Small intestine (tissue), 7 donors: ENCODE measurements around the gene HTN1. TPM values are rescaled to one million over a fixed set of nuclear protein-coding genes. Genes with fewer than 3 reads are reported as not detected.
A peak's percentile ranks its signal among the peaks of the same experiment; 100 is the strongest.
"Not testable (repeated sequence)": the region's sequence is repeated elsewhere in the genome, so short reads cannot be mapped to it uniquely, and the experiment has no call there.

Source experiments
- DNase-seq, 2 donors: peaks; one replicate each; pipeline versions ENCODE4 v3.0.0 to v3.0.0-alpha.2; 2013
- FAIRE-seq: peaks from 2 replicates; lab custom pipeline; 2012; peaks lifted over from hg19 to GRCh38; lab: Jason Lieb, UNC
- H3K27ac ChIP-seq, 3 donors: one replicate each; pipeline ENCODE4 v1.5.1; 2013; ENCODE audit warnings: low read length in 2 of 3, mild to moderate bottlenecking in 2 of 3, control low read depth in 1 of 3, inconsistent platforms in 1 of 3, low read depth in 1 of 3, moderate library complexity in 1 of 3
- H3K27me3 ChIP-seq, 3 donors: one replicate each; pipeline ENCODE4 v1.6.1; 2013; ENCODE audit warnings: low read length in 3 of 3, inconsistent platforms in 1 of 3; ENCODE audit not compliant: control insufficient read depth in 3 of 3, insufficient read depth in 3 of 3
- H3K36me3 ChIP-seq, 3 donors: one replicate each; pipeline ENCODE4 v1.6.1; 2013; ENCODE audit warnings: low read length in 3 of 3, inconsistent platforms in 1 of 3, low read depth in 1 of 3, mild to moderate bottlenecking in 1 of 3, moderate library complexity in 1 of 3; ENCODE audit not compliant: control insufficient read depth in 3 of 3, insufficient read depth in 2 of 3
- H3K4me1 ChIP-seq, 3 donors: one replicate each; pipeline ENCODE4 v1.6.1; 2013; ENCODE audit warnings: low read length in 2 of 3, inconsistent platforms in 1 of 3, low read depth in 1 of 3, mild to moderate bottlenecking in 1 of 3, moderate library complexity in 1 of 3; ENCODE audit not compliant: control insufficient read depth in 3 of 3, insufficient read depth in 2 of 3
- H3K4me3 ChIP-seq, 3 donors: one replicate each; pipeline ENCODE4 v1.5.1; 2013; ENCODE audit warnings: low read length in 3 of 3, control low read depth in 1 of 3, inconsistent platforms in 1 of 3, low read depth in 1 of 3, mild to moderate bottlenecking in 1 of 3, moderate library complexity in 1 of 3
- H3K9me3 ChIP-seq, 2 donors: one replicate each; pipeline ENCODE4 v1.6.1; 2013; ENCODE audit warnings: low read depth in 1 of 2, low read length in 1 of 2; ENCODE audit not compliant: control insufficient read depth in 2 of 2, insufficient read depth in 1 of 2
- WGBS, 3 donors: extraction: QIAGEN DNeasy Blood & Tissue Kit; methylation state at CpG; one replicate each; pipeline ENCODE4 v1.1.7; 2013; 5-methylcytosine and 5-hydroxymethylcytosine counted together
- polyA plus RNA-seq, 4 donors: library from polyadenylated mRNA; stranded (reverse) in 3 of 4; unstranded in 1 of 4; fragments of 200-250 nt in 3 of 4; fragments of 120-200 nt in 1 of 4; gene quantifications; one replicate each; pipeline versions ENCODE4 v1.2.1 to v1.2.3, GENCODE V29; 2013
- donor health status: healthy with polysubstance abuse.
- donor health status: control.
- donor health status: control.
- donor health status: Bipolar disorder and iron deficiency.
- donor health status: healthy.

HTN1 gene
- polyA plus RNA-seq, 4 donors, result not detected

GRCh38 chr4:70039928-70040327 lies 10.3 kb upstream of the HTN1 start:
- H3K36me3 ChIP-seq, H3K27ac ChIP-seq, H3K4me1 ChIP-seq, H3K4me3 ChIP-seq, FAIRE-seq, H3K27me3 ChIP-seq, DNase-seq: not testable (repeated sequence)
- peaks cover 0 to 10% of the 10 kb centered on the region in 2 donors for H3K9me3 ChIP-seq

- Histone ChIP-seq H3K9me3 (peaks cover 0 to 10% of the 10 kb centered on the region in 2 donors), H3K27ac (no peak overlapping the region), H3K4me1 (no peaks in the 10 kb centered on the region), H3K27me3 (no peaks in the 10 kb centered on the region), H3K4me3 (no peak overlapping the region), H3K36me3 (no peaks in the 10 kb centered on the region)
- 83 to 91% (median 88%) methylated on average over 7 of the region's 7 CpGs for WGBS, 3 donors
- FAIRE-seq, result no peak
- no peak for DNase-seq
These were observed 8.5 kb upstream of the HTN1 start for GRCh38 chr4:70041652-70042286.

GRCh38 chr4:70056534-70056933 lies 6.3 kb downstream of the HTN1 start:
- WGBS, 3 donors, result 42 to 73% (median 54%) methylated on average over 1 of the region's 1 CpG
- H3K27ac ChIP-seq, H3K27me3 ChIP-seq, H3K4me3 ChIP-seq, FAIRE-seq, H3K4me1 ChIP-seq, H3K9me3 ChIP-seq, H3K36me3 ChIP-seq, DNase-seq: not testable (repeated sequence)

- Histone ChIP-seq H3K9me3 (no peaks in the 10 kb centered on the region), H3K36me3 (no peaks in the 10 kb centered on the region), H3K27me3 (no peaks in the 10 kb centered on the region), H3K27ac (no peak overlapping the region), H3K4me1 (no peaks in the 10 kb centered on the region), H3K4me3 (no peak overlapping the region)
- no peak for DNase-seq
- no peak for FAIRE-seq
- 78 to 88% (median 86%) methylated on average over 1 of the region's 1 CpG for WGBS, 3 donors
These were observed 7.4 kb downstream of the HTN1 start for GRCh38 chr4:70057651-70058050.

- no peaks in the 10 kb centered on the region for H3K4me1 ChIP-seq
- H3K27ac ChIP-seq, result no peak overlapping the region
- DNase-seq (no peak), FAIRE-seq (no peak)
- H3K9me3 ChIP-seq, result no peaks in the 10 kb centered on the region
- H3K4me3 ChIP-seq, result no peak overlapping the region
- H3K27me3 ChIP-seq, result no peaks in the 10 kb centered on the region
- no peaks in the 10 kb centered on the region for H3K36me3 ChIP-seq
These were observed 8.9 kb downstream of the HTN1 start for GRCh38 chr4:70059149-70059548.

GRCh38 chr4:70062000-70062399 lies 11.8 kb downstream of the HTN1 start:
- Histone ChIP-seq H3K4me3 (no peak overlapping the region), H3K9me3 (no peaks in the 10 kb centered on the region), H3K36me3 (no peaks in the 10 kb centered on the region), H3K27me3 (no peaks in the 10 kb centered on the region), H3K27ac (no peak overlapping the region), H3K4me1 (no peaks in the 10 kb centered on the region)
- DNase-seq (no peak), FAIRE-seq (no peak)
- 35 to 58% (median 58%) methylated on average over 1 of the region's 1 CpG for WGBS, 3 donors

- Histone ChIP-seq H3K4me3 (no peak overlapping the region), H3K27me3 (no peaks in the 10 kb centered on the region), H3K9me3 (peaks cover 0 to 3% of the 10 kb centered on the region in 2 donors), H3K27ac (no peak overlapping the region), H3K4me1 (no peaks in the 10 kb centered on the region), H3K36me3 (no peaks in the 10 kb centered on the region)
- no peak for FAIRE-seq
- WGBS, 3 donors, result 14 to 51% (median 32%) methylated on average over 1 of the region's 1 CpG
- peak in 1 of 2 donors; percentile 20 for DNase-seq
These were observed 30.0 kb downstream of the HTN1 start for GRCh38 chr4:70080205-70080604.

- 89 to 95% (median 91%) methylated on average over 3 of the region's 3 CpGs for WGBS, 3 donors
- H3K4me1 ChIP-seq, result no peaks in the 10 kb centered on the region
- H3K4me3 ChIP-seq, result no peak overlapping the region
- no peaks in the 10 kb centered on the region for H3K27me3 ChIP-seq
- DNase-seq (no peak), FAIRE-seq (no peak)
- H3K36me3 ChIP-seq, result no peaks in the 10 kb centered on the region
- no peaks in the 10 kb centered on the region for H3K9me3 ChIP-seq
- H3K27ac ChIP-seq, result no peak overlapping the region
These were observed 49.0 kb downstream of the HTN1 start for GRCh38 chr4:70099206-70099605.
